DMS 273 (cell line): ENCODE measurements around the gene TPM4.
A peak's percentile ranks its signal among the peaks of the same experiment; 100 is the strongest.
"Not testable (repeated sequence)": the region's sequence is repeated elsewhere in the genome, so short reads cannot be mapped to it uniquely, and the experiment has no call there.

Source experiments
- DNase-seq: peaks from one replicate; lab custom pipeline; 2025; ENCODE audit not compliant: unreplicated experiment; lab: John Stamatoyannopoulos, UW

TPM4 gene

DNA sequence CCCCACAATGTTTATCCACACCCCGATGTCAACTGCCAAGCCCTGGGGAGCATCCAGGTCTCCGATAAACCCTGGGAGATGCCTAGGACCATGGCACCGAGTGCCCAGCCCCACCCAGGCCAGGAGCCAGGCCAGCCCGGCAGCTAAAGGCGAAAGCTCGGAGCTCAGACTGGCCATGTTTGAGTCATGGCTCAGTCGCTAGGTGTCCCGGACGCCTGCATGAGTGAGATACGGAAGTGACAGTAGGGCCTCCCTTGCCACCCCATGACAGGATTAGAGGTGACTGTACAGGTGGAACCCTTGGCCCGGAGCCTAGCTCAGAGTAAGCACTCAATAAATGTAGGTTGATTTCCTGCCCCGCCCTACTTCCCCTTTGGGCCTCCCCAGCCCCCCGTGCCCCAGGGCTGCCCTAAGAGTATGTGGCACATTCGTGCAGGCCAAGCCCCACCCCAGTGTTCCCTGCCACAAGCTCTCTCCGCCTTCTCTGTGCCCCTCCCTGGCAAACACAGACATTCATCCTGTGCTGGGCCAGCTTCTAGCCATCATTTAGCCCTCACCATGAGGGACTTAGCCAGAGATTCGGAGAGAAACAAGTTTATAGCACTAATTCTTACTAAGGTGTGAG is 5.8 kb upstream of the TPM4 start:
- no peak for DNase-seq

DNA sequence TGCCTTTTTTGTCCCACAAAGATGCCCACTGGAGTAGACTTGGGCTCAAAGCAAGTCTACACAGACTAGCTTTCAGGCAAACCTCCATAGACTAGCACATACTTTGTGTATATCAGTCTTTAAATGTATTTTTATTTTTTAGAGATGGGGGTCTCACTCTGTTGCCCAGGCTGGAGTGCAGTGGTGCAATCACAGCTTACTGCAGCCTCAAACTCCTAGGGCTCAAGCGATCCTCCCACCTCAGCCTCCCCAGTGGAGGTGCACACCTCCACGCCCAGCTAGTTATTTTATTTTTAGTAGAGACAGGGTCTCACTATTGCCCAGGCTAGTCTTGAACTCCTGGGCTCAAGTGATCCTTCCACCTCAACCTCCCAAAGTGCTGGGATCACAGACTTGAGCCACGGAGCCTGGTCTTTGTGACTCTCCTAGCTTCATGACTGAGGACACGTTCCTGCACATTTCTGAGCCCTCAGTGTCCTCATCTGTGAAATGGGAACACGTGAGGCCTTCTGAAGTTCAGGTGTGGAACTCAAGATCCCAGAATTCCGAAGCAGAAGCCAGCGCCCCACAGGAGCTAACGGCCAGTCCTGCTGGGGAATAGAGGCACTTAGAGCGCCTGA is 5.1 kb upstream of the TPM4 start:
- no peak for DNase-seq

DNA sequence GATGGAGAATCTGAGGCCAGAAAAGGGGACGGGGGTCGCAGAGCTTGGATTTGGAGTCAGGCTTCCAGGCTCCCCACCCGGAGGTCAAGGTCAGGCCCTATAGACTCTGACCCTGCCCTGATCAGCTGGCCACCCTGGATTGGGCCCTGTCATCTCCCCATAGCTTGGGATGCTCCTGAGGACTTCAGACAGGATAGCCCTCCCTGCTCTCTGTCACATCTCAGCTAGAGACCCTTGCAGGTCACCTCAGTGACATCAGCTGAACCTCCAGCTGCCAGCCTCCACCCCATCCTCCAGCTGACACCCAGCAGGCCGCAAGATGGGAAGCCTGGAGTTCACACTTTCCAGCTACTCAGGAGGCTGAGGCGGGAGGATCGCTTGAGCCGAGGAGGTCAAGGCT is 2.8 kb upstream of the TPM4 start:
- no peak for DNase-seq

DNA sequence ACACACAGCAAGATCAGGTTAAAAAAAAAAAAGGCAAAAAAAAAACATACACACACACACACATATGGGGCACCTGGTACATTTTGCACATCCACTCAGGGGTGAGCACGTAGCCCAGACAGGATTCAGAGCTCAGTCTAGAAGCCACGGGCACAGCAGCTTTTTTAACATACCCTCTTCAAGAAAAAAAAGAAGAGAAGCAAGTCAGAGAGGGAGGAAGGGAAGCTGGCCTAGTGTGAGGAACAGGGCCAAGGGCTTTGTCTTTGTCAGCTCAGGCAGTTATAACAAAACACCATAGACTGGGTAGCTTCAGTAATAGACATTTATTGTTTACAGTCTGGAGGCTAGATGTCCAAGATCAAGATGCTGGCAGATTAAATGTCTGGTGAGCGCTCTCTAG is 2.3 kb upstream of the TPM4 start:
- DNase-seq: no peak

DNA sequence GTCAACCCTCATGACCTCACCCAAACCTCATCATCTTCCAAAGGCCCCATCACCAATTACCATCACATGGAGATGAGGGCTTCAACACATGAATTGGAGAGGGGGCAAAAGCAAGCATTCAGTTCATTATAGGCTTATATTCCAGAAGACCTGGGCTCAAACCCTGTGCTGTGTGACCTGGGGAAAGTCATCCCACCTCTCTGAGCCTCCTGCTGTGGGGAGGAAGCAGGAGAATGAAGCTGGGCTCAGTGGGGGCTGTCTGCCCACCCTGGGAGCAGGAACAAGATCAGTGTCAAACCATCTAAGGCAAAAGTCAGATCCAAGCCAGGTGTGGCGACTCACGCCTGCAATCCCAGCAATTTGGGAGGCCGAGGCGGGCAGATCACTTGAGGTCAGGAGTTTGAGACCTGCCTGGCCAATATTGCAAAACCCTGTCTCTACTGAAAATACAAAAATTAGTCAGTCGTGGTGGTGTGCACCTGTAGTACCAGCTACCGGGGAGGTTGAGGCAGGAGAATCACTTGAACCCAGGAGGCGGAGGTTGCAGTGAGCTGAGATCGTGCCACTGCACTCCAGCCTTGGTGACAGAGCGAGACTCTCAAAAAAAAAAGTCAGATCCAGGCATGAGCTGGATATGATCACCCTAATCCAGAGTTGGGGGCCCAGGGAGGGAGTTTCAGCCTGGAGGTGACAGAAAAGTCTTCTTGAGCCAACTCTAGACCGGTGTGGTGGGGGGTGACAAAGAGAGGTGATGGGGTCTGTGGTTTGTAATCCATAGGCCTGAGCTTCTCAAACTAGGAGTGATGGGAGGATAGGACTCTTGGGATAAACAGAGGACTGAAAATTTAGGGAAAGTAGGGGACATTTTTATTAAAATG is 1.6 kb upstream of the TPM4 start:
- no peak for DNase-seq

DNA sequence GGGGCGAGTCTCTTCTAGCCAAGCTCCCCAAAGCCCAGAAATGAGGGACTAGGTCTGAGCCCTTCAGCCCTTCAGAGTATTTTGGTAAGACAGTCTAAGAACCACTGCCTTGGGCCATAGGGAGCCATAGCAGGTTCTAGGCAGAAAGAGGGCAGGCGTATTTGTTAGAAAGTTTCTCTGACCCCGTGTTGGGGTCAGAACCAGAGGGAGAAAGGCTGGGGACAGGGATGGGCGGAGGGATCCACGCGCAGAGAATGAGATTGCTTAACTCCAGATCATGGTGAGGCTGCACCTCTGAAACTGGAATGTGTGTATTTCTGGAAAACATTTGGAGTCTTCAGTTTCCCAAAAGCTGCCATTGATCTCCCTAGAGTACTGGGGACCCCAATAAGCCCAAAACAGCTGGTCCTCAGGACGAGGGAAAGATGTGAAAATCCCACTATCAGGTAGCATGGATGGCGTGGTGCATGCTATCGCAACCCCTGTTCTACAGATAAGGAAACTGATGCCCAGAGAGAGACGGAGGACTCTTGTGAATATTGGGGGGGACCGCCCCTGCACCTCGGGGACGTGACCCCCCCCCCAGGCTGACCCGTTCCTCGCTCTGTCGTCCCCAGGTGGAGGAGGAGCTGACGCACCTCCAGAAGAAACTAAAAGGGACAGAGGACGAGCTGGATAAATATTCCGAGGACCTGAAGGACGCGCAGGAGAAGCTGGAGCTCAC is 703 bp upstream of the TPM4 start:
- DNase-seq: no peak

DNA sequence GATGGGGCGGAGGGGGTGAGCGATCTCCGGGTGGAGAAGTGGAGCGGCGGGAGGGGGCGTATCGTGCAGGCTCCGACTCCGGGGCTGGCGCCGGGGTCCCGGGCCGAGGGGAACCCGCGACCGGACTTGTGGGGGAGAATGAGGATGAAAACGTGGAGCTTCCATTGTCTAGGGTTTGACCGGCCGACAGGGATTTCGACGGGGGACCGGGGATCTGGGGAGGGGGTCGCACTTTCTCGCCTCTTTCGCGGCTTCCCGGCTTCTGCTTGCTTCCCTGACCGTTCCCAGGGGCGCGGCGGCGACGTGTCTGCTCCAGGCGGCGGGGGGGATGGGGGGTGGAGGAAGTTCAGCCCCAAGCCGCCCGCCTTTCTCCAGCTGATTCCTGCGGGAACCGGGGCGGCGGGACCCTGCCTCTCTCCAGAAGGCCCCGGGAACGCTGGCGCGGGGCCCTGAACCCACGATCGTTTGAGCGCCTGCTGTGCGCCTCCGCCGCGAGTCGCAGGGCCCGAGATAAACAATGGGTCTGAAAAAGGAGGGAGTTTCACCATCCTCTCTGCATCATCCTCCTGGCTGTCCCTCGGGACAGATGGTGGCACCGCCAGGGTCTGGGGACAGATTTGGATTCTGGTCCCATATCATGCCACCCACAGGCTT is 790 bp downstream of the TPM4 start:
- DNase-seq: peak; percentile 72

DNA sequence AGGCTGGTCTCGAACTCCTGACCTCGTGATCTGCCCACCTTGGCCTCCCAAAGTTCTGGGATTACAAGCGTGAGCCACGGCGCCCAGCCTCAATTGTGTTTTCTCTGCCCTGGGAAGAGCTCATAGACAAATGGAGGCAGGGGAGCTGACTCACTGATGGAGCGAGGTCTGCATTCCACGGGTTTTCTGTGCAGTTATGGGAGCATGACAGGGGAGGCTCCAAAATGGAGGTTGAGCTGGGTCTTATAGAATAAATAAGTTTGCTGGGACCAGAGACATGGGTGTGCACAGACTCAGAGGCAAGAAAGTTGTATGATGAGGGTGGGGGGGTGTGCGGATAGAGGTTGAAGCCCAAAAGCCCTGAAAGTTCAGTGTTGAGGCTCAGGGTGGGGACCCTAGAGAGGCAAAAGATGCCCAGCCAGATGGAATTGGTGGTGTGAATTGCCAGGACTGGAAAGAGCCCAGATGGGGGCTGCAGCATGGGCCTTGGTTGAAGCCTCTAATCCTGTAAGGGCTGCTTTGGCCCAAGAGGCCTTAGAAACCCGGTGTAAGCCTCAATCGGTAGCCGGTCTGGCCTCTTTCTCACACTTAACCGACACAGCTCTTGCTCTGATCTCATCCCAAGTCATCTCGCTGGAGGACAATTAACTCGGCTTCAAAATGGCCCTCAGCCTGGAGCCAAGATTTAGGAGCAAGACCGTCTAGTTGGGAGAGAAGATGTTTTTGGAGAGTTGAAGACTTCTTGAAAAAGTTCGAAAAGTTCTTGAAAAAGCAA is 1.9 kb downstream of the TPM4 start:
- DNase-seq: peak; percentile 82

DNA sequence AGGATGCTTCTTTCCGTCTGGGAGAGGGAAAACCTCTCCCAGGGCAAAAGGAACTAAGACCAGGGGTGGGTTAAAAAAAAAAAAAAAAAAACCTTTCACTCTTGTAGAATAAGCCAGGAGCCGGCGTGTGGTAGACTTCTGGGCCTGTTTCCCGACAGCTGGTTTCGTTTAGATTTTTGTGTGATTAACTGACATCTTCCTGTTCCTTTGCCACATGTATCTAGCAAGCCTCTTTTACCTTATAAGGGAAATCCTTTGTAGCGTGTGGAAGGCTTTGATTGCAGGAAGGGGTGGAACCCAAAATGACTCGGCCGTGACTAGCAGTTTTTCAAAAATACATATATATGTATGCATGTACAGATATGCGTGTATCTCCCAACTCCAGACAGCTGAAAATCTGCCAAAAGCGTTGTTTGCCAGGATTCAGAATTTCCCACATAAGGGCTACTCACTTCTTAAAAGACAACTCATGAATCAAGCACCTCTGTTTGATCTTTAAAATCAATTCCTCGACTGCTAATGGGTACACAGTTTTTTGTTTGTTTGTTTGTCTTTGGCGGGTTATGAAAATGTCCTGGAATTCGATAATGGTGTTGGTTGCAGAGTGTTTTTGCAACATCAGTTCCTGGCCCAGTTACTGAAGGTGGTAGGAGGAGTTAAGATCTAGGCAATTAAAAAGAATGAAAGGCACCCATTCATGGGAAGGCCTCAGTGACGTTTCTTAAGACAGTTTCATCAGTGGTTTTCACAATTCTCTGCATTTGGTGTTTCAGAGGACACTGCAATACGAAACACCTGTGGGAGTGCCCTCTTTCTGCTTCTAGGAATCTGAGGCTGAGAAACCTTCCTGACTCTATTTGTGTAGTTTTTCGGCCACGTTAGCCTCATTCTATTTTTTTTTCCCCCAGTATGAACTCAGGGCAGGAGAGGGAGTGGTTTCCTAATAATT is 2.7 kb downstream of the TPM4 start:
- DNase-seq: peak; percentile 95

DNA sequence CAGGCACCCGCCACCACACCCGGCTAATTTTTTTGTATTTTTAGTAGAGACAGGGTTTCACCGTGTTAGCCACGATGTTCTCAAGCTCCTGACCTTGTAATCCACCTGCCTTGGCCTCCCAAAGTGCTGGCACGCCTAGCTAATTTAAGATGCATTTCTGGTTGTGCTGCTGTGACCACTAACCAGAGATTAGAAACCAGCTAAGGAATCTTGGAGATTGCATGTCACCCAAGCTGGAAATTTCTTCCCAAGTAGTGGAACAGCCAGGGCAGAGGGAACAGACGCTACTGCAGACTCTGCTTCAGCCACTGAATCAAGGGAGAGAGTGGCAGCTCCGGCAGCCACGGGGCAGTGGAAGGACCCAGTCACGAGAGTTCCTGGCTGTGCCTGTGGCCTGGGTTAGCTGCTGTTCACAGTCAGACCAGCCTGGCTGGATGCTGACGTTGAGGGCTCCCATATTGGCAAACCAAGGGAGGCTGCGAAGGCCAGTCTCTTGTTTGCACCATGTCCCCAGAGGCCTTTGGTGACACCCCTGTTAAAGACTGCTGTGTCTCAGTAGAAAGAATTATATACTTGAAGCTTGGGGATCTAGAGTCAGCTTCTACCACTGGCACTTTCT is 7.9 kb downstream of the TPM4 start:
- DNase-seq: no peak

DNA sequence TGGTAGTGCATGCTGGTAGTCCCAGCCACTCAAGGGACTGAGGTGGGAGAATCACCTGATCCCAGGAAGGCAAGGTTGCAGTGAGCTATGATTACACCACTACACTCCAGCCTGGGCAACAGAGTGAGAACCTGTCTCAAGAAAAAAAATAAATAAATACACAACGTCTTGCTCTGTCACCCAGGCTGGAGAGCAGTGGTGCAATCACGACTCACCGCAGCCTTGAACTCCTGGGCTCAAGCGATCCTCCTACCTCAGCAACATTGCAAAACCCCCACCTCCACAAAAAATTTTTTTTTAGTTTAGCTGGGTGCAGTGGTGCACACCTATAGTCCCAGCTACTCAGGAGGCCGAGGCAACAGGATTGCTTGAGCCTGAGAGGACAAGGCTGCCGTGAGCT is 8.8 kb downstream of the TPM4 start:
- no peak for DNase-seq

DNA sequence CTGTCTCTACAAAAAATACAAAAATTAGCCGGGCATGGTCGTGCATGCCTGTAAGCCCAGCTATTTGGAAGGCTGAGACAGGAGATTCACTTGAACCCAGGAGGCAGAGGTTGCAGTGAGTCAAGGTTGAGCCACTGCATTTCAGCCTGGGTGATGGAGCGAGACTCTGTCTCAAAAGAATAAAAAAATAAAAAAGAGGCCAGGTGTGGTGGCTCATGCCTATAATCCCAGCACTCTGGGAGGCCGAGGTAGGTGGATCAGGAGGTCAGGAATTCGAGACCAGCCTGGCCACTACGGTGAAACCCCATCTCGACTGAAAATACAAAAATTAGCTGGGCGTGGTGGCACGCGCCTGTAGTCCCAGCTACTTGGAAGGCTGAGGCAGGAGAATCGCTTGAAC is 11.1 kb downstream of the TPM4 start:
- not testable (repeated sequence) for DNase-seq

DNA sequence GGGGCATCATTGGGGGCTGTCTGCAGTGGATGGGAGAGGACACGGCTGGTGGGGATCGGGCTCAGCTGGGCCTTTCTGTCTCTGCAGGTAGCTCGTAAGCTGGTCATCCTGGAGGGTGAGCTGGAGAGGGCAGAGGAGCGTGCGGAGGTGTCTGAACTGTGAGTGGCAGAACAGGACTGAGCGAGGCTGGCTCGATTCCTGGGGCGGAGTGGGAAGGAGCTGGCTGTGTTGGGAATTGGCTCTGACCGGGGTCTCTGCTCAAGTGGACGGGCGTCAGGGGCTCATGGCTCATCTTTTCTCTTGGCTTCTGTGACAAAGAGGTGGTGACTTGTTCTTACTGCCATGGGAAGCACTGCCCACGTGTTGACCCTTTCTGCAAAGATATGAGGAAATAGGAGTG is 11.6 kb downstream of the TPM4 start:
- no peak for DNase-seq

DNA sequence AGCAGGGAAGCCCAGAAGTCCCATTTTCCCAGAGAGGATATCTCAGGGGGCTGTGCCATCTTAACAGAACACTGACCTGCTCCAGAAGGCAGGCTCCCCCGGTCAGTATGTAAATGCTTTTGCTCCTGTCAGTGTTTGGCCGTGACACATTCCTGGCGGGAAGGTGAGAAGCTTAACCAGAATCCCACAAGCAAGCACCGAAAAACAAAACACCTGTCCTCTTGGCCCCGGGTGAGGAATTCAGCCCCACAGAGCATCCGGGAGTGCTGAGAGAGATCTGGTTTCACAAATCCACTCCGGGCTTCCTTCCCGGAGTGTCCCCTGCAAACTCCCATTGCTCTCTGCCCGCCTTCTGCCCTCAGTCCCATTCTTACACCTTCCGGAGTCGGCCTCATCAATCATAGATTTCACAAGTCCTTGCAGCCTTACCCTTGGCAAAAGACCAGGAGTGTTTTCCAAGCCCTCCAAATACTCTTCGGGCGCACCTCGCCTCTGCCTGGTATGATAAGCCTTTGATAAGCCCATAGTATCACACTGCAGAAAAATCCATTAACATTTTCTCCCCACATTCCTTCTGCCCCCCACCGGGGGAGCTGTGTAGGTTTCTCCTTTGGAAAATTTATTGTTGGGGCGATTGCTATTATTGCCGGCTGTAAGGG is 12.2 kb downstream of the TPM4 start:
- no peak for DNase-seq

DNA sequence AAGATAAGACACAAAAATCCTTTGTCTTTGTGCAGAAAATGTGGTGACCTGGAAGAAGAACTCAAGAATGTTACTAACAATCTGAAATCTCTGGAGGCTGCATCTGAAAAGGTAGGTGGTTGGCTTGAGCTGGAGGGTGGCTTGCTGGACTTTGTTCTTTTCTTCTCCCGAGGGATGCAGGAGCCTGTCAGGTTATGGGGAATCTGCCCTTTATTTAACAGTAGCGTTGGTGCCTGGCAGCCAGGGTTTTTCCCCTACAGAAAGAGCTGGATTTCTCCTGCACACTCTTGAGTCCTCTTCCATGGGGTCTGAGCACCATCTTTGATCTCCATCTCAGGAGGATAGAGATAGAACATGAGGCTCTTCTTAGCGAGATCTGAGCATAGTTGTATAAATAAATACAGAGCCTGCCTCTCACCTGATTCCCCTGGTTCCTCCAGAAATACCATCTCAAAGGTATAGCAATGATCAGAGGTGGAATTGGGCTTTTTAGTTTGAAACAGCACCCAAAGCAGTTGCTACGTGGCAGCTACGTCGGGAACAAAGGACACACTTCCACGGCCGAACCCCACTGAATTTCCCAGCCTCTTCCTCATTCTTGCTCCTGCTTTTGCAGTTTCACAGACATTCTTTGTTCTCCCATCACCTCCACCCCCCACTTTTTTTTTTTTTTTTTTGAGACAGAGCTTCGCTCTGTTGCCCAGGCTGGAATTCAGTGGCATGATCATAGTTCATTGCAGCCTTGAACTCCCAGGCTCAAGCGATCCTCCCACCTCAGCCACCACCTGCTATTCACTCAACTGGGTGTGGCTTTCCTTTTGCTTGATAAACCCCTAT is 12.9 kb downstream of the TPM4 start:
- DNase-seq: no peak

DNA sequence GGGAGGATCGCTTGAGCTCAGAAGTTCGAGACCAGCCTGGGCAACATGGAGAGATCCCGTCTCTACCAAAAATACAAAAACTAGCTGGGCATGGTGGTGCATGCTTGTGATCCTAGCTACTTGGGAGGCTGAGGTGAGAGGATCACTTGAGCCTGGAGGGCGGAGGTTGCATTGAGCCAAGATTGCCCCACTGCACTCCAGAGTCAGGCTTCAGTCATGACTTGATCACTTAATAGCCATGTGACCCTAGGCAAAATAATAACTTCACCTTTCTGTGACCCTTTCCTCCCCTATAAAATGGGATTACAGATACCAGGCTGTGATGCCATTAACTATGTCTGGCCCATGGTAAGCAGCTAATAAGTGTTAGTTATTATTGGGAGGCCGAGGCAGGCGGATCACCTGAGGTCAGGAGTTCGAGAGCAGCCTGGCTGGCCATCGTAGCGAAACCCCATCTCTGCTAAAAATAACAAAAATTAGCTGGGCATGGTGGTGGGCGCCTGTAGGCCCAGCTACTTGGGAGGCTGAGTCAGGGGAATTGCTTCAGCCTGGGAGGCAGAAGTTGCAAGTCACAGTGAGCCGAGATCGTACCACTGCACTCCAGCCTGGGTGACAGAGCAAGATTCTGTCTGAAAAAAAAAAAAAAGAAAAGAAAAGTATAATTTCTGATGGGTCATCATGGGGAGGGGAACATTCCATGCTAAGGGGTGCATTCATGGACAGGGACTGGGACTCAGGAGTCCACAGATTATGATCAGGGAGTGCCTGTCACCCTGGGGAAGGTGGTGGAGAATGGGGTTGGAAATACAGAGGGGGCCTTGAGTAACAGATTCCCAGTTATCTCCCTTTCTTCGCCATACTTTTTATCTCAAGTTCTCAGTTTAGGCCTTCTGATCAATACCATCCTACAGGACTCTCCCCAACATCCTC is 15.5 kb downstream of the TPM4 start:
- no peak for DNase-seq
